Fibroblast of the aortic adventitia (primary cell): ENCODE results near the gene TTLL12. TPM values are rescaled to one million over a fixed set of nuclear protein-coding genes. Genes with fewer than 3 reads are reported as not detected.
A peak's percentile ranks its signal among the peaks of the same experiment; 100 is the strongest.

Source experiments
- DNase-seq: peaks from one replicate; pipeline ENCODE4 v3.0.0-alpha.2; 2010; ENCODE audit warnings: low read depth
- H3K4me3 ChIP-seq: 2 replicates; pipeline ENCODE4 v1.5.1; 2011; ENCODE audit warnings: low read depth, mild to moderate bottlenecking, control low read depth, low read length, moderate library complexity
- CTCF ChIP-seq: IDR thresholded peaks from 2 replicates; pipeline ENCODE4 v1.5.1; 2011; ENCODE audit warnings: mild to moderate bottlenecking, low read length, control low read depth, inconsistent platforms; ENCODE audit not compliant: insufficient read depth
- total RNA-seq: library from RNA; depleted of rRNA; stranded (reverse); fragments of >200 nt; gene quantifications from 2 replicates; pipeline ENCODE4 v1.2.3, GENCODE V29; 2012; ENCODE audit warnings: low replicate concordance

The TTLL12 gene
- total RNA-seq, 1 donor, result 40.5 TPM

GRCh38 chr22:43170131-43170480 is 16.8 kb downstream of the TTLL12 start:
- no peak for TF ChIP-seq CTCF
- no peak for DNase-seq

GRCh38 chr22:43169310-43170130 is 17.4 kb downstream of the TTLL12 start:
- TF ChIP-seq CTCF, result no peak
- H3K4me3 ChIP-seq, result no peak overlapping the region
- DNase-seq, result no peak

More at GRCh38 chr22:43170131-43170480, 16.8 kb downstream of the TTLL12 start:
- no peak overlapping the region for H3K4me3 ChIP-seq

- H3K4me3 ChIP-seq, result no peak overlapping the region
- TF ChIP-seq CTCF, result no peak
- peak; percentile 61 for DNase-seq
Measured at GRCh38 chr22:43168471-43169309, 18.2 kb downstream of the TTLL12 start.

GRCh38 chr22:43167001-43167589 is 19.8 kb downstream of the TTLL12 start:
- no peak for DNase-seq
- no peak overlapping the region for H3K4me3 ChIP-seq
- TF ChIP-seq CTCF, result no peak

- H3K4me3 ChIP-seq, result no peak overlapping the region
- DNase-seq, result no peak
- TF ChIP-seq CTCF, result no peak
Measured at GRCh38 chr22:43166132-43166930, 20.6 kb downstream of the TTLL12 start.

GRCh38 chr22:43164636-43165035 is 22.3 kb downstream of the TTLL12 start:
- no peak overlapping the region for H3K4me3 ChIP-seq
- TF ChIP-seq CTCF, result no peak
- DNase-seq, result no peak
